HEK293 (cell line): Measurements from ENCODE around the gene RAD51.
A peak's percentile ranks its signal among the peaks of the same experiment; 100 is the strongest.

ENCODE experiments used
- CTCF ChIA-PET: fragments of 350-600 bp; formaldehyde crosslinking; extraction: SDS; loops from one replicate; lab custom pipeline; 2021; ENCODE audit warnings: antibody characterized with exemption; lab: Yijun Ruan, JAX
- POLR2A ChIA-PET: fragments of 300-600 bp; formaldehyde crosslinking; extraction: SDS; loops from one replicate; lab custom pipeline; 2020; ENCODE audit warnings: antibody characterized with exemption, inconsistent platforms; lab: Yijun Ruan, JAX
- H3K27ac ChIP-seq: fragments of 200-500 bp; sonication (Bioruptor generic); 2 replicates; pipeline ENCODE4 v1.5.1; 2014; ENCODE audit warnings: low read depth, low read length, control low read depth, inconsistent platforms; ENCODE audit errors: extremely low read depth
- H3K36me3 ChIP-seq, 2 experiments: fragments of 200-500 bp in 1 of 2; sonication (Bioruptor generic) in 1 of 2; 1 replicate in 1 of 2; 2 replicates in 1 of 2; pipeline ENCODE4 v1.5.1; 2014 to 2017; ENCODE audit warnings: inconsistent platforms in 2 of 2, low read length in 2 of 2; ENCODE audit not compliant: control insufficient read depth in 2 of 2, insufficient read depth in 1 of 2
- H3K4me1 ChIP-seq: fragments of 200-500 bp; sonication (Bioruptor generic); 2 replicates; pipeline ENCODE4 v1.5.1; 2014; ENCODE audit warnings: mild to moderate bottlenecking, low read length, inconsistent platforms; ENCODE audit not compliant: control insufficient read depth, insufficient read depth
- H3K4me3 ChIP-seq: 2 replicates; pipeline ENCODE4 v1.5.1; 2011; ENCODE audit warnings: low read depth, mild to moderate bottlenecking, control low read depth, low read length, moderate library complexity
- H3K9me3 ChIP-seq: fragments of 200-500 bp; sonication (Bioruptor generic); 2 replicates; pipeline ENCODE4 v1.5.1; 2014; ENCODE audit warnings: low read depth, low read length, inconsistent platforms; ENCODE audit not compliant: control insufficient read depth, insufficient read depth
- GLIS2 ChIP-seq: fragments of 450-650 bp; formaldehyde crosslinking; IDR thresholded peaks from 2 replicates; pipeline ENCODE4 v1.5.1; 2016; ENCODE audit warnings: missing biosample characterization, missing genetic modification characterization
- INSM2 ChIP-seq: fragments of 450-650 bp; formaldehyde crosslinking; IDR thresholded peaks from 2 replicates; pipeline ENCODE4 v1.5.1; 2016; ENCODE audit warnings: missing biosample characterization, missing genetic modification characterization
- KLF1 ChIP-seq: fragments of 450-650 bp; formaldehyde crosslinking; IDR thresholded peaks from 2 replicates; pipeline ENCODE4 v1.5.1; 2016; ENCODE audit warnings: missing biosample characterization, missing genetic modification characterization
- KLF10 ChIP-seq: fragments of 450-650 bp; IDR thresholded peaks from 2 replicates; pipeline ENCODE4 v1.5.1; 2018; ENCODE audit warnings: missing biosample characterization, mild to moderate bottlenecking, missing genetic modification characterization
- KLF17 ChIP-seq: fragments of 450-650 bp; formaldehyde crosslinking; IDR thresholded peaks from 2 replicates; pipeline ENCODE4 v1.5.1; 2016; ENCODE audit warnings: missing biosample characterization, missing genetic modification characterization
- KLF8 ChIP-seq: fragments of 450-650 bp; formaldehyde crosslinking; IDR thresholded peaks from 2 replicates; pipeline ENCODE4 v1.5.1; 2016; ENCODE audit warnings: missing biosample characterization, missing genetic modification characterization
- SCRT1 ChIP-seq: fragments of 450-650 bp; formaldehyde crosslinking; IDR thresholded peaks from 2 replicates; pipeline ENCODE4 v1.5.1; 2016; ENCODE audit warnings: missing biosample characterization, missing genetic modification characterization, borderline replicate concordance
- SCRT2 ChIP-seq: fragments of 450-650 bp; formaldehyde crosslinking; IDR thresholded peaks from 2 replicates; pipeline ENCODE4 v1.5.1; 2016; ENCODE audit warnings: missing biosample characterization, missing genetic modification characterization
- TSHZ1 ChIP-seq: fragments of 450-650 bp; formaldehyde crosslinking; IDR thresholded peaks from 2 replicates; pipeline ENCODE4 v1.5.1; 2016; ENCODE audit warnings: missing biosample characterization, missing genetic modification characterization, borderline replicate concordance
- WT1 ChIP-seq: fragments of 450-650 bp; formaldehyde crosslinking; IDR thresholded peaks from 2 replicates; pipeline ENCODE4 v1.5.1; 2016; ENCODE audit warnings: missing biosample characterization, missing genetic modification characterization
- ZBTB20 ChIP-seq: fragments of 450-650 bp; formaldehyde crosslinking; IDR thresholded peaks from 2 replicates; pipeline ENCODE4 v1.5.1; 2016; ENCODE audit warnings: missing biosample characterization, missing genetic modification characterization
- ZFHX2 ChIP-seq: fragments of 450-650 bp; formaldehyde crosslinking; conservative IDR thresholded peaks from 2 replicates; pipeline ENCODE4 v1.5.1; 2016; ENCODE audit warnings: missing biosample characterization, missing genetic modification characterization
- ZFP69B ChIP-seq: fragments of 450-650 bp; formaldehyde crosslinking; IDR thresholded peaks from 2 replicates; pipeline ENCODE4 v1.5.1; 2016; ENCODE audit warnings: missing biosample characterization, missing genetic modification characterization
- ZIC2 ChIP-seq: fragments of 450-650 bp; formaldehyde crosslinking; IDR thresholded peaks from 2 replicates; pipeline ENCODE4 v1.5.1; 2016; ENCODE audit warnings: missing biosample characterization, missing genetic modification characterization
- ZNF16 ChIP-seq: fragments of 450-650 bp; formaldehyde crosslinking; IDR thresholded peaks from 2 replicates; pipeline ENCODE4 v1.5.1; 2016; ENCODE audit warnings: low read depth, missing biosample characterization, missing genetic modification characterization
- ZNF26 ChIP-seq: fragments of 450-650 bp; formaldehyde crosslinking; IDR thresholded peaks from 2 replicates; pipeline ENCODE4 v1.5.1; 2016; ENCODE audit warnings: missing biosample characterization, missing genetic modification characterization
- ZNF335 ChIP-seq: fragments of 450-650 bp; formaldehyde crosslinking; conservative IDR thresholded peaks from 2 replicates; pipeline ENCODE4 v1.5.1; 2016; ENCODE audit warnings: missing biosample characterization, missing genetic modification characterization
- ZNF366 ChIP-seq: fragments of 450-650 bp; formaldehyde crosslinking; conservative IDR thresholded peaks from 2 replicates; pipeline ENCODE4 v1.5.1; 2016; ENCODE audit warnings: missing biosample characterization, missing genetic modification characterization
- ZNF423 ChIP-seq: fragments of 450-650 bp; formaldehyde crosslinking; IDR thresholded peaks from 2 replicates; pipeline ENCODE4 v1.5.1; 2016; ENCODE audit warnings: missing biosample characterization, missing genetic modification characterization
- ZNF449 ChIP-seq: fragments of 450-650 bp; formaldehyde crosslinking; IDR thresholded peaks from 2 replicates; pipeline ENCODE4 v1.5.1; 2017; ENCODE audit warnings: missing biosample characterization, mild to moderate bottlenecking, missing genetic modification characterization, moderate library complexity
- ZNF548 ChIP-seq: fragments of 450-650 bp; formaldehyde crosslinking; IDR thresholded peaks from 2 replicates; pipeline ENCODE4 v1.5.1; 2016; ENCODE audit warnings: missing biosample characterization, missing genetic modification characterization
- ZNF600 ChIP-seq: fragments of 450-650 bp; formaldehyde crosslinking; IDR thresholded peaks from 2 replicates; pipeline ENCODE4 v1.5.1; 2016; ENCODE audit warnings: missing biosample characterization, missing genetic modification characterization
- ZNF704 ChIP-seq: fragments of 450-650 bp; formaldehyde crosslinking; IDR thresholded peaks from 2 replicates; pipeline ENCODE4 v1.5.1; 2016; ENCODE audit warnings: missing biosample characterization, missing genetic modification characterization
- ZNF747 ChIP-seq: fragments of 450-650 bp; formaldehyde crosslinking; IDR thresholded peaks from 2 replicates; pipeline ENCODE4 v1.5.1; 2016; ENCODE audit warnings: missing biosample characterization, missing genetic modification characterization
- ZNF792 ChIP-seq: fragments of 450-650 bp; formaldehyde crosslinking; IDR thresholded peaks from 2 replicates; pipeline ENCODE4 v1.5.1; 2016; ENCODE audit warnings: missing biosample characterization, missing genetic modification characterization
- ZSCAN23 ChIP-seq: fragments of 450-650 bp; formaldehyde crosslinking; IDR thresholded peaks from 2 replicates; pipeline ENCODE4 v1.5.1; 2016; ENCODE audit warnings: missing biosample characterization, missing genetic modification characterization
- ZXDB ChIP-seq: fragments of 450-650 bp; formaldehyde crosslinking; IDR thresholded peaks from 2 replicates; pipeline ENCODE4 v1.5.1; 2016; ENCODE audit warnings: missing biosample characterization, missing genetic modification characterization

The RAD51 gene

GRCh38 chr15:40769274-40770146 lies 74.5 kb downstream of the RAD51 start, which contains the start of gene C15orf62:
Gene C15orf62, plus strand, starts transcription at chr15:40769980. Its CDS starts 516 bp downstream, at chr15:40770496.
- CTCF ChIA-PET, result interaction anchor here (0.8 to 3.1 kb wide), 2 partner anchors 13 to 15 kb away, joined by 5 to 10 read pairs; no protein-coding TSS in a partner anchor
- Histone ChIP-seq H3K36me3 (peaks cover 0 to 27% of the 10 kb centered on the region in 2 experiments; a peak in 1 of 3 replicates), H3K27ac (peak within 1 kb of the TSS; percentile 58), H3K4me1 (peaks cover 25% of the 10 kb centered on the region), H3K4me3 (no peak within 1 kb of the TSS), H3K9me3 (no peaks in the 10 kb centered on the region)
- POLR2A ChIA-PET, result interaction anchor here (0.6 to 0.8 kb wide), 2 partner anchors 38 to 325 kb away, joined by 3 to 5 read pairs; partner anchors contain the start of genes DNAJC17 and ZFYVE19
- TF ChIP-seq ZXDB (0 out of 2 replicates have a peak, but pooled peaks have one; percentile 21), ZBTB20 (tag by site-specific recombination) (peak; percentile 87), ZSCAN23 (tag by site-specific recombination) (0 out of 2 replicates have a peak, but pooled peaks have one; percentile 46), ZNF704 (tag by site-specific recombination) (no peak), KLF1 (tag by site-specific recombination) (peak; percentile 99), KLF10 (tag by site-specific recombination) (peak; percentile 40; the same call in 1 of the 2 replicates), SCRT1 (peak; percentile 89), ZNF16 (tag by site-specific recombination) (peak; percentile 67), SCRT2 (peak; percentile 99), ZNF449 (tag by site-specific recombination) (peak; percentile 80; the same call in 1 of the 2 replicates), ZIC2 (peak; percentile 93), ZNF747 (tag by site-specific recombination) (no peak), ZNF423 (tag by site-specific recombination) (peak; percentile 61), ZNF26 (tag by site-specific recombination) (no peak), ZFP69B (tag by site-specific recombination) (0 out of 2 replicates have a peak, but pooled peaks have one; percentile 54), ZFHX2 (tag by site-specific recombination) (peak; percentile 93), KLF8 (tag by site-specific recombination) (peak; percentile 62; the same call in 1 of the 2 replicates), ZNF335 (tag by site-specific recombination) (peak; percentile 88), ZNF366 (tag by site-specific recombination) (0 out of 2 replicates have a peak, but pooled peaks have one; percentile 19), ZNF792 (tag by site-specific recombination) (no peak), ZNF600 (tag by site-specific recombination) (peak; percentile 81), TSHZ1 (tag by site-specific recombination) (peak; percentile 49; the same call in 1 of the 2 replicates), WT1 (tag by site-specific recombination) (peak; percentile 66), ZNF548 (tag by site-specific recombination) (no peak), INSM2 (tag by site-specific recombination) (0 out of 2 replicates have a peak, but pooled peaks have one; percentile 15), KLF17 (tag by site-specific recombination) (peak; percentile 97), GLIS2 (peak; percentile 64)
